Neural cell (in vitro differentiated cells): Measurements from ENCODE around the gene TBX15. TPM values are rescaled to one million over a fixed set of nuclear protein-coding genes. Genes with fewer than 3 reads are reported as not detected.

Experiments
- H2AFZ ChIP-seq: fragments of 200-600, 300-800 bp; sonication (generic), shearing (Covaris generic); 2 replicates; pipeline ENCODE4 v1.6.0; 2014; ENCODE audit warnings: low read depth, mild to moderate bottlenecking, antibody characterized with exemption, low read length, moderate library complexity
- H3F3A ChIP-seq: fragments of 200-600 bp; shearing (Covaris generic); 2 replicates; pipeline ENCODE4 v1.6.1; 2016; ENCODE audit warnings: mild to moderate bottlenecking, moderate library complexity, mixed read lengths, antibody characterized with exemption, low read length; ENCODE audit not compliant: insufficient read depth, poor library complexity, severe bottlenecking
- H3K27ac ChIP-seq: fragments of 200-600, 300-800 bp; sonication (generic), shearing (Covaris generic); 2 replicates; pipeline ENCODE4 v1.5.1; 2014; ENCODE audit warnings: mild to moderate bottlenecking, low read length, moderate library complexity
- H3K27me3 ChIP-seq: fragments of 300-800, 200-600 bp; sonication (generic), shearing (Covaris generic); 2 replicates; pipeline ENCODE4 v1.6.0; 2014; ENCODE audit warnings: mild to moderate bottlenecking, low read depth, low read length, moderate library complexity; ENCODE audit not compliant: insufficient read depth
- H3K36me3 ChIP-seq: fragments of 300-800, 200-600 bp; sonication (generic), shearing (Covaris generic); 2 replicates; pipeline ENCODE4 v1.5.1; 2014; ENCODE audit warnings: mild to moderate bottlenecking, antibody characterized with exemption, low read length, moderate library complexity; ENCODE audit not compliant: insufficient read depth
- H3K4me2 ChIP-seq: fragments of 300-800, 200-600 bp; sonication (generic), shearing (Covaris generic); 2 replicates; pipeline ENCODE4 v1.6.0; 2014; ENCODE audit warnings: mild to moderate bottlenecking, low read length
- H3K4me3 ChIP-seq: fragments of 300-800, 200-600 bp; sonication (generic), shearing (Covaris generic); 2 replicates; pipeline ENCODE4 v1.5.1; 2014; ENCODE audit warnings: mild to moderate bottlenecking, low read length, moderate library complexity
- H3K79me2 ChIP-seq: fragments of 200-600 bp; shearing (Covaris generic); replicated peaks from 2 replicates; pipeline ENCODE4 v1.6.0; 2014; ENCODE audit warnings: mild to moderate bottlenecking, low read length, moderate library complexity; ENCODE audit not compliant: insufficient read depth
- H3K9ac ChIP-seq: fragments of 300-800, 200-600 bp; sonication (generic), shearing (Covaris generic); 2 replicates; pipeline ENCODE4 v1.6.1; 2016; ENCODE audit warnings: mild to moderate bottlenecking, low read length, mixed read lengths
- H3K9me2 ChIP-seq: fragments of 200-600 bp; shearing (Covaris generic); 2 replicates; pipeline ENCODE4 v1.6.1; 2016; ENCODE audit warnings: mild to moderate bottlenecking, low read length, mixed read lengths; ENCODE audit not compliant: insufficient read depth
- H3K9me3 ChIP-seq: fragments of 200-600, 300-800 bp; sonication (generic), shearing (Covaris generic); 2 replicates; pipeline ENCODE4 v1.6.1; 2016; ENCODE audit warnings: mild to moderate bottlenecking, mixed run types, low read length, moderate library complexity, mixed read lengths
- H4K20me1 ChIP-seq: fragments of 200-600 bp; shearing (Covaris generic); 2 replicates; pipeline ENCODE4 v1.6.1; 2016; ENCODE audit warnings: mild to moderate bottlenecking, mixed run types; ENCODE audit not compliant: insufficient read depth
- EP300 ChIP-seq: fragments of 450-650 bp; conservative IDR thresholded peaks from 2 replicates; pipeline ENCODE4 v1.6.1; 2014; ENCODE audit warnings: antibody characterized with exemption, mild to moderate bottlenecking, moderate library complexity; ENCODE audit not compliant: poor library complexity, severe bottlenecking
- EZH2 ChIP-seq: fragments of 200-600, 300-800 bp; shearing (Covaris generic), sonication (generic); IDR thresholded peaks from 2 replicates; pipeline ENCODE4 v1.6.1; 2014; ENCODE audit warnings: antibody characterized with exemption, low read length, borderline replicate concordance, mild to moderate bottlenecking; ENCODE audit not compliant: insufficient read depth, poor library complexity, severe bottlenecking
- MXI1 ChIP-seq: fragments of 450-650 bp; conservative IDR thresholded peaks from 2 replicates; pipeline ENCODE4 v1.6.1; 2014; ENCODE audit warnings: antibody characterized with exemption, mild to moderate bottlenecking; ENCODE audit not compliant: poor library complexity, severe bottlenecking
- POLR2AphosphoS5 ChIP-seq: IDR thresholded peaks from 2 replicates; pipeline ENCODE4 v1.6.1; 2012
- RAD21 ChIP-seq: fragments of 450-650 bp; conservative IDR thresholded peaks from 2 replicates; pipeline ENCODE4 v1.6.1; 2014; ENCODE audit warnings: antibody characterized with exemption, mild to moderate bottlenecking, moderate library complexity
- SMC3 ChIP-seq: fragments of 450-650 bp; conservative IDR thresholded peaks from 2 replicates; pipeline ENCODE4 v1.6.1; 2014; ENCODE audit warnings: antibody characterized with exemption, mild to moderate bottlenecking, moderate library complexity; ENCODE audit not compliant: poor library complexity
- TAF1 ChIP-seq: IDR thresholded peaks from 2 replicates; pipeline ENCODE4 v1.6.1; 2012; ENCODE audit warnings: low read depth
- polyA plus RNA-seq: library from polyadenylated mRNA; depleted of rRNA; stranded (reverse); fragments of >200 nt; gene quantifications from 2 replicates; pipeline ENCODE4 v1.2.3, GENCODE V29; 2014
- TF ChIP-seq, protein P1 (sequence below): IDR thresholded peaks from 2 replicates; pipeline ENCODE4 v1.6.1; 2012; ENCODE audit warnings: borderline replicate concordance
- TF ChIP-seq, protein P2 (sequence below): fragments of 450-650 bp; IDR thresholded peaks from 2 replicates; pipeline ENCODE4 v1.5.1; 2014; ENCODE audit warnings: antibody characterized with exemption, mild to moderate bottlenecking, moderate library complexity; ENCODE audit not compliant: poor library complexity, severe bottlenecking

TBX15 gene
- polyA plus RNA-seq, 1 donor from 2014 or later, result 0.10 TPM

DNA sequence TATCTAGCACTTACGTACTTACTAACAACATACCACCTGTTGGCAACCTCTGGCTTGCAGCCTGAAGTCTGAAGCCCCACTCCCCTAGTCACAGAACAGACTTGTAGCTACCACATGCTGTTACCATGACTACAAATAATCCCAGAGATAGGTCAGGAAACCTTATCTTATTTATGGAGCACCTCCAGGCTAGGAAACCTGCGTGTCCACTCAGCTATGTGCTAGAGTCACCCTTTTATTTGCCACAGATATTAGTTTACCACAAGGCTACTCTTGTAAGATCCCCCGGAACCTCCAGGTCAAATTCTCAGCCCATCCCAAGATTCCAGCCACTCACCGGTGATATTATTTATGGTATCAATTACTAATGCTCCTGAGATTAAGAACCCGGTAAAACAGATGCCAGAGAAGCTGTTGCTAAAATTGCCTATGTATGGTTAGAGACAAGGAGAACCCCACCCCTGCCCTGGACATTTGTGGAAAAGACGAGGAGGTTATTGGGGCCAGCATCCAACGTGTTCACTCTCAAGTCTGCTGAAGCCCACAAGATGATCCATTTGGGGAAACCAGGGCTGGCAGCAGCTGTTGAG, 116.5 kb downstream of the TBX15 start:
- no peaks in the 10 kb centered on the region for H3F3A ChIP-seq
- H2AFZ ChIP-seq, result no peak overlapping the region
- no peaks in the 10 kb centered on the region for H3K27me3 ChIP-seq
- no peak overlapping the region for H3K27ac ChIP-seq
- H3K36me3 ChIP-seq, result no peaks in the 10 kb centered on the region
- no peak overlapping the region for H3K9ac ChIP-seq
- H4K20me1 ChIP-seq, result no peaks in the 10 kb centered on the region
- no peaks in the 10 kb centered on the region for H3K9me3 ChIP-seq
- H3K4me3 ChIP-seq, result no peak overlapping the region
- no peak for TF ChIP-seq EZH2
- TF ChIP-seq, protein P1, sequence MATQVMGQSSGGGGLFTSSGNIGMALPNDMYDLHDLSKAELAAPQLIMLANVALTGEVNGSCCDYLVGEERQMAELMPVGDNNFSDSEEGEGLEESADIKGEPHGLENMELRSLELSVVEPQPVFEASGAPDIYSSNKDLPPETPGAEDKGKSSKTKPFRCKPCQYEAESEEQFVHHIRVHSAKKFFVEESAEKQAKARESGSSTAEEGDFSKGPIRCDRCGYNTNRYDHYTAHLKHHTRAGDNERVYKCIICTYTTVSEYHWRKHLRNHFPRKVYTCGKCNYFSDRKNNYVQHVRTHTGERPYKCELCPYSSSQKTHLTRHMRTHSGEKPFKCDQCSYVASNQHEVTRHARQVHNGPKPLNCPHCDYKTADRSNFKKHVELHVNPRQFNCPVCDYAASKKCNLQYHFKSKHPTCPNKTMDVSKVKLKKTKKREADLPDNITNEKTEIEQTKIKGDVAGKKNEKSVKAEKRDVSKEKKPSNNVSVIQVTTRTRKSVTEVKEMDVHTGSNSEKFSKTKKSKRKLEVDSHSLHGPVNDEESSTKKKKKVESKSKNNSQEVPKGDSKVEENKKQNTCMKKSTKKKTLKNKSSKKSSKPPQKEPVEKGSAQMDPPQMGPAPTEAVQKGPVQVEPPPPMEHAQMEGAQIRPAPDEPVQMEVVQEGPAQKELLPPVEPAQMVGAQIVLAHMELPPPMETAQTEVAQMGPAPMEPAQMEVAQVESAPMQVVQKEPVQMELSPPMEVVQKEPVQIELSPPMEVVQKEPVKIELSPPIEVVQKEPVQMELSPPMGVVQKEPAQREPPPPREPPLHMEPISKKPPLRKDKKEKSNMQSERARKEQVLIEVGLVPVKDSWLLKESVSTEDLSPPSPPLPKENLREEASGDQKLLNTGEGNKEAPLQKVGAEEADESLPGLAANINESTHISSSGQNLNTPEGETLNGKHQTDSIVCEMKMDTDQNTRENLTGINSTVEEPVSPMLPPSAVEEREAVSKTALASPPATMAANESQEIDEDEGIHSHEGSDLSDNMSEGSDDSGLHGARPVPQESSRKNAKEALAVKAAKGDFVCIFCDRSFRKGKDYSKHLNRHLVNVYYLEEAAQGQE, result no peak
- no peak for TF ChIP-seq EP300
- TF ChIP-seq RAD21, result no peak
- no peak for TF ChIP-seq POLR2AphosphoS5
- no peak for TF ChIP-seq TAF1
- TF ChIP-seq MXI1, result no peak
- TF ChIP-seq, protein P2, sequence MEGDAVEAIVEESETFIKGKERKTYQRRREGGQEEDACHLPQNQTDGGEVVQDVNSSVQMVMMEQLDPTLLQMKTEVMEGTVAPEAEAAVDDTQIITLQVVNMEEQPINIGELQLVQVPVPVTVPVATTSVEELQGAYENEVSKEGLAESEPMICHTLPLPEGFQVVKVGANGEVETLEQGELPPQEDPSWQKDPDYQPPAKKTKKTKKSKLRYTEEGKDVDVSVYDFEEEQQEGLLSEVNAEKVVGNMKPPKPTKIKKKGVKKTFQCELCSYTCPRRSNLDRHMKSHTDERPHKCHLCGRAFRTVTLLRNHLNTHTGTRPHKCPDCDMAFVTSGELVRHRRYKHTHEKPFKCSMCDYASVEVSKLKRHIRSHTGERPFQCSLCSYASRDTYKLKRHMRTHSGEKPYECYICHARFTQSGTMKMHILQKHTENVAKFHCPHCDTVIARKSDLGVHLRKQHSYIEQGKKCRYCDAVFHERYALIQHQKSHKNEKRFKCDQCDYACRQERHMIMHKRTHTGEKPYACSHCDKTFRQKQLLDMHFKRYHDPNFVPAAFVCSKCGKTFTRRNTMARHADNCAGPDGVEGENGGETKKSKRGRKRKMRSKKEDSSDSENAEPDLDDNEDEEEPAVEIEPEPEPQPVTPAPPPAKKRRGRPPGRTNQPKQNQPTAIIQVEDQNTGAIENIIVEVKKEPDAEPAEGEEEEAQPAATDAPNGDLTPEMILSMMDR, result no peak
- no peak for TF ChIP-seq SMC3
- H3K9me2 ChIP-seq, result no peaks in the 10 kb centered on the region
- H3K79me2 ChIP-seq, result no peaks in the 10 kb centered on the region
- no peak overlapping the region for H3K4me2 ChIP-seq

DNA sequence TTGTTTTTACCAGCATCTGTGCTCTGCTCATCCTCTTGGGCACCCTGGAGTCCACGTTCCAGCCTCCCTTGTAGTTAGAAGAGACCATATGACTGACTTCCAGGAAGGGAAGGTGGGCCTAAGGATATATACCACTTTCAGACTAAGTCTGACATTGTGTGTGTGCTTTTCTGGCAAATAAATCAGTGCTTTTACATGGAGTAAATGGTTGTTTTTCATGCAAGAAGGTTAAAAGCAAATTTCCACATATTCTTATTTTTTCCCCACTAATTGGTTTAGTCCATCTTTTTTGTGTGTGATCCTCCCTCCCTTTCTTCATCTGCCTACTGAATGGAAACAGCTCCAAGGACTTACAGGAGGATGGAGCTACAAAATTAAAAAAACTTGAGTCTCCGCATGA, 119.8 kb downstream of the TBX15 start:
- no peaks in the 10 kb centered on the region for H3K27me3 ChIP-seq

More for the DNA sequence above, 119.8 kb downstream of the TBX15 start:
- Histone ChIP-seq H4K20me1 (no peaks in the 10 kb centered on the region), H3K36me3 (no peaks in the 10 kb centered on the region), H3K9me3 (no peaks in the 10 kb centered on the region), H3K9ac (no peak overlapping the region), H2AFZ (no peak overlapping the region), H3F3A (no peaks in the 10 kb centered on the region), H3K27ac (no peak overlapping the region), H3K79me2 (no peaks in the 10 kb centered on the region), H3K4me3 (no peak overlapping the region), H3K4me2 (no peak overlapping the region), H3K9me2 (no peaks in the 10 kb centered on the region)
- TF ChIP-seq, protein P1, result no peak
- TF ChIP-seq RAD21, result no peak
- TF ChIP-seq, protein P2, result no peak
- TF ChIP-seq MXI1, result no peak
- TF ChIP-seq POLR2AphosphoS5, result no peak
